Skeletal muscle satellite cell (primary cell): ENCODE measurements around the gene PCARE.

Source experiments
- H3K27me3 ChIP-seq: 2 replicates; pipeline ENCODE4 v1.7.0; 2013; ENCODE audit warnings: low read length; ENCODE audit not compliant: control insufficient read depth, insufficient read depth
- H3K36me3 ChIP-seq: 2 replicates; pipeline ENCODE4 v1.7.0; 2013; ENCODE audit warnings: mild to moderate bottlenecking, control low read depth, low read length; ENCODE audit not compliant: insufficient read depth
- H3K4me1 ChIP-seq: 2 replicates; pipeline ENCODE4 v1.7.0; 2013; ENCODE audit warnings: low read length; ENCODE audit not compliant: control insufficient read depth, insufficient read depth
- H3K4me2 ChIP-seq: 2 replicates; pipeline ENCODE4 v1.7.0; 2013; ENCODE audit warnings: mild to moderate bottlenecking, low read length
- H3K4me3 ChIP-seq: 2 replicates; pipeline ENCODE4 v1.7.0; 2013; ENCODE audit warnings: low read length
- H3K9ac ChIP-seq: 2 replicates; pipeline ENCODE4 v1.7.0; 2013; ENCODE audit warnings: mild to moderate bottlenecking, low read depth, low read length, moderate library complexity
- H3K9me3 ChIP-seq: replicated peaks from 2 replicates; pipeline ENCODE4 v1.7.0; 2013; ENCODE audit warnings: mild to moderate bottlenecking, control low read depth, low read length

PCARE gene

DNA sequence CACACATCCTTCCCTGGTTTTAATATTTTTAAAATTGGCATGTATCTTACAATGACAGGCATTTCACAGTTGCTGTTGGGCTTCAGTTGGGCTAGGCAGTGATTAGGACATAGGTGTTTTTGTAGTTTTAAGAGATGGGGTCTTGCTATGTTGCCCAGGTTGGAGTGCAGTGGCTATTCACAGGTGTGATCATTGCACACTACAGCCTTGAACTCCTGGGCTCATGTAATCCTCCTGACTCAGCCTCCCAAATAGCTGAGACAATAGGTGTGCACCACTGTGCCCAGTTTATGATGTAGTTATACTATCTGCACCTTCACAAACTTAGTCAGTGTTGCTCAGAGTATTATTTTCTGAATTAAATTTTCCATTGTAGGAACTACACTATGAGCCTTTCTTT lies 43.3 kb downstream of the PCARE start:
- no peaks in the 10 kb centered on the region for H3K36me3 ChIP-seq
- no peaks in the 10 kb centered on the region for H3K9me3 ChIP-seq
- H3K4me1 ChIP-seq, result peaks cover 9% of the 10 kb centered on the region
- H3K4me3 ChIP-seq, result no peak overlapping the region
- no peak overlapping the region for H3K4me2 ChIP-seq
- no peak overlapping the region for H3K9ac ChIP-seq
- H3K27me3 ChIP-seq, result peaks cover 12% of the 10 kb centered on the region

DNA sequence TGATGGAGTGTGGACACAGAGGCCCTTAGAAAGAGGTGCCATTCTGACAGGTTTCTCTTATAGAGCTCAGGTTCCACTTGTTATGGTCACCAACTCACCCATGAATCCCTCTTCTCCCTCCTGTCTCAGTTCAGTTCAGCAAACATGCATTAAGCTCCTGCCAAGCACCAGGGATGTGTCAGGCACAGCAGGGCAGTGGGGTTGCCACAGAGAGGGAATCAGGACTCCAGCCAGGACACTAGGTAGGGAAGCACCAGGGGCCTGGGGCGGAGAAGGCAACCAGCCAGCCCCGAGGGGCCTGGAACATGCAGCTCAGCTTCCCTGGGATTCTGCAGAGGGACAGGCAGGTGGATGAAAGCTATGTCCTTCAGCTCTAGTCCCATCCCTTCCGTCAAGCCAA lies 48.6 kb downstream of the PCARE start:
- no peak overlapping the region for H3K9ac ChIP-seq
- H3K4me3 ChIP-seq, result no peak overlapping the region
- H3K4me1 ChIP-seq, result no peaks in the 10 kb centered on the region
- H3K9me3 ChIP-seq, result no peaks in the 10 kb centered on the region
- H3K27me3 ChIP-seq, result peaks cover 13% of the 10 kb centered on the region
- H3K36me3 ChIP-seq, result no peaks in the 10 kb centered on the region
- no peak overlapping the region for H3K4me2 ChIP-seq

DNA sequence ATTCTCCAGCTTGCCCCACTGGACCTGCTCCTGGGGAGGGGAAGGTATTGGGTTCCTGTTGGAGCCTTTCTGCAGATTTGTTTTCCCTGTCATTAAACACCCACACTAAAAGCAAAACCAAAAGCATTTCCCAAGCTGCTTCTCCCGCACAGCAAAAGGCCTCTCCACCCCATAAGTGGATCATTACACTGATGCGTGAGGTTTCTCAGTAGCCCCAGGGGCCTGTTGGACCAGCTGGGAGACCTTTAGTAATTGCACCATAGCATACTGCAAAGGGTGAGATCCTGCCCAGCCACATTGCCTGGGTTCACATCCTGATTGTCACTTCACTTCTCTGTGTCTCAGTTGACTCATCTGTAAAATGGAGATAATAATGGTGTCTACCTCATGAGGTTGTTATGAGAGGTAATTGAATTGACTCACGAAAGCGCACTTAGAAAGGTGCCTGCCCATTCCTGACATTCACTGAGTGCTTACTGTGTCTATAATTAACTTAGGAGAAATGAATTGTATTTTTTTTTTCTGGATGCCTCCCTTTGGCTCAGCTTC lies 49.4 kb downstream of the PCARE start:
- H3K27me3 ChIP-seq, result peaks cover 9% of the 10 kb centered on the region
- H3K4me2 ChIP-seq, result no peak overlapping the region
- no peaks in the 10 kb centered on the region for H3K4me1 ChIP-seq
- no peak overlapping the region for H3K4me3 ChIP-seq
- H3K36me3 ChIP-seq, result no peaks in the 10 kb centered on the region
- no peak overlapping the region for H3K9ac ChIP-seq
- H3K9me3 ChIP-seq, result no peaks in the 10 kb centered on the region

DNA sequence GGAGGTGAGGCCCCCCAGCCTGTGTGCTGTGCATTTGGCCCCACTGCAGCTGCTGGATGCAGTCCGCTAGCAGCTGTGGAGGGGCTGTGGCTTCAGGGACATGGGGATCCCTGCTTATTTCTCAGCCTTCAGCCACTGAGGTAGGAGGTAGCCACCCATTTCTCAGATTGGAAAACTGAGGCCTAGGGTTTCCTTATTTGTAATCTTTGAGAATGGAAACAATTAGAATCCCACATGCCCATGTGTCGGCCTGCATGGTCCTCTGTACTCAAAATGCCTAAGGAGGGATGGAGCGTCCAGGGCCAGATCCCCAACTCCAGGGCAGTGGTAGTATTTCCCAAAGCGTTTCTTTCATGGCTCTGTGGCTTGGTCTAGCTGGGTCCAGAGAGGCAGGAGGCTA lies 51.1 kb downstream of the PCARE start:
- H3K9ac ChIP-seq, result no peak overlapping the region
- no peaks in the 10 kb centered on the region for H3K4me1 ChIP-seq
- no peak overlapping the region for H3K4me3 ChIP-seq
- H3K4me2 ChIP-seq, result no peak overlapping the region
- no peaks in the 10 kb centered on the region for H3K36me3 ChIP-seq
- H3K9me3 ChIP-seq, result no peaks in the 10 kb centered on the region
- H3K27me3 ChIP-seq, result peaks cover 14% of the 10 kb centered on the region

DNA sequence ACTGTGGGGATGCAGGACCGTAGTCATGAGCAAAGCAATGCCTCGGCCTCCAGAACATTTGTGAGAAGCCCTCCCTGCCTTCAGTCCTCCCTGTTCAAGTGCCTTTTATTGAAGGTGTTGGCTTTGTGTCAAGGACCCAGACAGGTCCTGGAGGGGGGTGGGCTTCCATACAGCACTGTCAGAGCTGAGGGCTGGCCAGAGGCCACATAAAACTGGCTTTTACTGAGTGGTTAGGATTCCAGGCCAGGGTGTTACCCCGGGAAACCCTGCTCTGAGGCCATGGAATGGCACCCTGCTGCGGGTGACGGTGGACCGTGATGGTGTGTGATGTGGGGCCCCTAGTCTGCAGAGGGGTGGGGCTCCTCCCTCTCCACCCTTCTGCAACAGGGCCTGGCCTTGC lies 51.6 kb downstream of the PCARE start:
- no peak overlapping the region for H3K4me3 ChIP-seq
- H3K27me3 ChIP-seq, result peaks cover 14% of the 10 kb centered on the region
- no peaks in the 10 kb centered on the region for H3K4me1 ChIP-seq
- H3K9ac ChIP-seq, result no peak overlapping the region
- H3K4me2 ChIP-seq, result no peak overlapping the region
- no peaks in the 10 kb centered on the region for H3K9me3 ChIP-seq
- no peaks in the 10 kb centered on the region for H3K36me3 ChIP-seq

DNA sequence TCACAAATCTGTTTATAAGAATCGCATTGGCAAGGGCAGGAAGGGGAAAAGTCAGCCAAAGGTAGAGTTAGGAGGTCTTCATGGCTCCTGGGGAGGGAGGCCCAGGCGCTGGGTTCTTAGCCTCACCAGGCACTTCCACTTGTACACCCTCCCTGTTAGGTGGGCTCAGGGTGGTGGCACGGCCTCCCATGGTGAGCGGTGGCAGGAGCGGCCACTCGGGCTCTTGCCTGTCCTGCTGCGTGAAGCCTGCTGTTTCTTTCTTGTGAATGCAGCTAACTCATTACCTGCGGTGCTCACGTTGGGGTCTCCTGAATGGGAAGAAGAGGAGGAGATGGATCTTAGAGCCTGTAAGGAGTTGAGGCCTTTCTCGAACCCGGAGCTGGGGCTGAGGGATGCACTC lies 52.4 kb downstream of the PCARE start:
- Histone ChIP-seq H3K36me3 (no peaks in the 10 kb centered on the region), H3K27me3 (peaks cover 12% of the 10 kb centered on the region), H3K4me3 (no peak overlapping the region), H3K4me2 (no peak overlapping the region), H3K4me1 (peaks cover 2% of the 10 kb centered on the region), H3K9me3 (no peaks in the 10 kb centered on the region), H3K9ac (no peak overlapping the region)

DNA sequence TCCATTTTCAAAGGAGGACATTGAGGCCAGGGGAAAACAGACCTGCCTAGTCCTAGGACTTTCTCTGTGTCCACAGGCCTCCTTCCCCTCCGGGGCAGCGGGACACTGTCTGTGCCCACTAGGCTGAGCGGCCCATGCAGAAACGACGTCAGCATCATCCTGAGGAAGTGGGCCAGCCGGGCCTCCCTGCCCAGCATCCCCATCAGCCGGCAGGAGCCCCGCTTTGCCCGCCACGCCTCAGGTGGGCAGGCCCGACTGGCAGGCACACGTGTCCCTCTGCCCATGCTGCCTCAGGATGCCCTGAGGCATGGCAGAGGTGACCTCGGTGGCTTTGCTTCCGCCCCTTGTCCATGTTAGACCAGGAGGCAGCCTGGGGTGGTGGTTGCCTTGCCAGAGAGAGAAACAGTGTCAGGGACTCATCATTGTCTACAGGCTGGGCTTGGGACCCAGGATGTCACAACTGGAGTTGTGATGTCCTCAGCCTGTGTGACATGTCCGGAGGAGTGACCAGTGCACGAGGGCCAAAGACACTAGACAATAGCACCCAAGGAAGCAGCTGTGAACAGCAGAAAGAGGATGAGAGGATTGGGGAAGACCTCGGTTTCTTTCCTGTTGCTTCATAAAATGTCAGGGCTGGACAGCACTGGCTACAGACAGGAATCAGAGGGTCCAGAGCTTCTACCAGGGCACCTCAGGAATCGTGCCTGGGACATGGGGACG lies 56.4 kb downstream of the PCARE start:
- Histone ChIP-seq H3K9ac (no peak overlapping the region), H3K27me3 (peaks cover 5% of the 10 kb centered on the region), H3K4me3 (no peak overlapping the region), H3K9me3 (no peaks in the 10 kb centered on the region), H3K4me2 (no peak overlapping the region), H3K4me1 (peaks cover 42% of the 10 kb centered on the region), H3K36me3 (no peaks in the 10 kb centered on the region)

DNA sequence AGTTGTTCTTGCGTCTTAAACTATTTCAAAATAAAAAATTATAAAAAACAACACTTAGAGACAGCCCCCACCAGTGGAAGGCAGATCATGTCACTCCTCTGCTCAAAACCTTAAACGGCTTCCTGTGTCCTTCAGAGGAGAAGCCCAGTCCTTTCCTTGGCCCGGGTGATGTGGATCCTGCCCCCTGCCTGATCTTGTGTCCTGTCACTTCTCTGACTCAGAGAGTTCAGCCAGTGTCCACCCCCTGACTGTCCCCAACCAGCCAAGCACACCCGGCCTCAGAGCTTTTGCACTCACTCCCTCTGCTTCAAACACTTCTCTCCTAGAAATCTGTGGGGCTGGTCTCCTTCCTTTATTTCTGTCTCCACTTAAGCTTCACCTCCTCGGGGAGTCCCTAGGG lies 57.8 kb downstream of the PCARE start:
- peaks cover 5% of the 10 kb centered on the region for H3K27me3 ChIP-seq

DNA sequence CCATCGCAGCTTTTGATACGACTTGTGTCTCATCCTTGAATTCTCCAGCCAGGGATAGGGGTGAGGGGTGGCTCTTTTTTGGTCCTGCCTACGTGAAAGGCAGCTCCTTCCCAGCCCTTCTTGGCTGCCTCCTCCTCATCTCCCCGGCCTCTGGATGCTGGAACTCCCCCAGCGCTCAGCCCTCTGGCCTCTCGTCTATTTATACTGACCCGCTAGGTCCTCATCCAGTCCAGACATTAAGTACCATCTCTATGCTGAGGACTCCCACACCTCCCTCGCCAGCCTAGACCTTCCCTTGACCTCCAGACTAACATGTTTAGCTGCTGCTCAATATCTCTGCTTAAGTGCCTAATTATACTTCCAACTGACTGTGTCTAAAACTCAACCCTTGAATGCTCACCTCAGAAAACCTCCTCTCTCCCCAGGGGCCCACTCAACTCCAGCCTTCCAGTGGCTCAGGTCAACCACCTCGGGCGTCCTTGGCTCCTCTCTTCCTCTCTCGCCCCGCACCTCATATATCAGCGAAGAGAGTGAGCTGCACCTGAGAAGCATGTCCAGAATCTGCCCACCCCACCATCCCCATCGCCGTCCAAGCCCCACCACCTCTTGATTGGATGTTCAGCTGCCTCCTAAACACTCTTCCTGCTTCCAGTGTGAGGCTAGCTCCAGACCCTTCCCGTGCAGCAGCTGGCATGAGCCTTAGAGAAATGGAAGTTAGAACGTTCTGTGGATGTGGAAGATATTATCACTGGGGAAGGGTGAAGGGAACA lies 58.4 kb downstream of the PCARE start:
- H3K4me2 ChIP-seq, result peak overlapping the region; percentile 72
- H3K9me3 ChIP-seq, result no peaks in the 10 kb centered on the region
- H3K4me1 ChIP-seq, result peaks cover 62% of the 10 kb centered on the region
- H3K36me3 ChIP-seq, result no peaks in the 10 kb centered on the region
- H3K4me3 ChIP-seq, result no peak overlapping the region
- H3K9ac ChIP-seq, result no peak overlapping the region
- peaks cover 5% of the 10 kb centered on the region for H3K27me3 ChIP-seq

More for the DNA sequence above, 57.8 kb downstream of the PCARE start:
- peak overlapping the region; percentile 15 for H3K4me2 ChIP-seq
- no peak overlapping the region for H3K4me3 ChIP-seq
- no peaks in the 10 kb centered on the region for H3K36me3 ChIP-seq
- no peak overlapping the region for H3K9ac ChIP-seq
- H3K9me3 ChIP-seq, result no peaks in the 10 kb centered on the region
- H3K4me1 ChIP-seq, result peaks cover 56% of the 10 kb centered on the region

DNA sequence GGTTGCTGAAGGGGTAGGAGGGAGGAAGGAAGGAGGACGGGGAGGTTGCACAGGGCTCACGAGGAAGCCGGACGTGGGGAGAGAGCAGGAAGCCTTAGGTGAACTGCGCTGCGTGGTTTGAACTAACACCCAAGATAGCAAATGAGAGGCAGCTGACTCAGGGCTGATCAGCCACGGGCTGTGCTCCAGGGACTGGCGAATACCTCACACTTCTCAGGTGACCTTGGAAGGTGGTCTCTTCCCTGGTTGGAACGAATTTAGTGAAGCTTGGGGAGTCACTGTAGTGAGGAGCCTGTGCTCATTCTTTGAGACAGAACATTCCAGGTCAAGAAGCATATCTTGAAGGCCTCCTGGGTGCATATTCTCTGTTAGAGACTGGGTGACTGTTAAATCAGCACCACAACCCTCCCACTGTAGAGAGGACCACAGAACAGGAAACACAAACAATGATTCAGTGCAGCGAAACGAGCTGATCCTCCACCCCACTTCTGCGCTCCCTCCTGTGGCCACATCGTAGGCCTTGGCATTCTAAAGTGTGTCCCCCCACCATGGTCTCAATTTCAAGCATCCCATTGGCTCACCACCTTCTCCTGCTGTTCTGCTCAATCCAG lies 59.4 kb downstream of the PCARE start:
- no peaks in the 10 kb centered on the region for H3K36me3 ChIP-seq
- H3K9ac ChIP-seq, result peak overlapping the region; percentile 5
- no peaks in the 10 kb centered on the region for H3K9me3 ChIP-seq
- peak overlapping the region; percentile 72 for H3K4me2 ChIP-seq
- peaks cover 68% of the 10 kb centered on the region for H3K4me1 ChIP-seq
- H3K27me3 ChIP-seq, result peaks cover 5% of the 10 kb centered on the region
- peak overlapping the region; percentile 13 for H3K4me3 ChIP-seq

DNA sequence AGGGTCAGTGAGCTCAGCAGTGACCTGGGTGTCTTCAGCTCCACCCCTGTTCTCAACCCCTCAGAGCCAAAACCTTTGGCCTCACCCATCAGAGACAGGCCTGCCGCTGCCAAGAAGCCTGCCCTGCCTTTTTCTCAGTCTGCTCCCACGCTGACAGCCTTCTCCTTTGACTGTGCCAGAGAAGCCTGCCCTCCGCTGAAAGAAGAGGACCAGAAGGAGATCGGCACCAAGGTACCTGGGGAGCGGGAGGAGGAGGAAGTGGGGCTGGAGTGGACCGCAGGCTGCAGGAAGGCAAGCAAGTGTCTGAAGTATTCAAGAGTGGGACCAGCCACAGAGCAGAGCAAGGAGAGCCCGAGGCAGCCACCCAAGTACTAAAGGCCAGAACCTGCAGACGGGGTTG lies 60.0 kb downstream of the PCARE start:
- H3K4me1 ChIP-seq, result peaks cover 68% of the 10 kb centered on the region
- peak overlapping the region; percentile 72 for H3K4me2 ChIP-seq
- H3K9me3 ChIP-seq, result no peaks in the 10 kb centered on the region
- no peaks in the 10 kb centered on the region for H3K27me3 ChIP-seq
- H3K4me3 ChIP-seq, result peak overlapping the region; percentile 13
- H3K9ac ChIP-seq, result peak overlapping the region; percentile 5
- H3K36me3 ChIP-seq, result no peaks in the 10 kb centered on the region
